CD4-positive, alpha-beta memory T cell (primary cell): ENCODE results near the gene LPCAT3. TPM values are rescaled to one million over a fixed set of nuclear protein-coding genes. Genes with fewer than 3 reads are reported as not detected.

Source experiments
- CTCF ChIA-PET: fragments of 350-600 bp; sonication (Branson Sonifier 250); formaldehyde crosslinking; loops from one replicate; lab custom pipeline; 2021; ENCODE audit warnings: inconsistent platforms; ENCODE audit not compliant: partially characterized antibody; lab: Charles Lee
- POLR2A ChIA-PET: fragments of 350-600 bp; sonication (Branson Sonifier 250); formaldehyde crosslinking; loops from one replicate; lab custom pipeline; 2021; ENCODE audit not compliant: partially characterized antibody; lab: Charles Lee
- DNase-seq, 5 donors: peaks; one replicate each; pipeline versions ENCODE4 v3.0.0 to v3.0.0-alpha.2; 2020 to 2022; ENCODE audit warnings: mixed read lengths in 1 of 5
- H3K27ac ChIP-seq: one replicate; pipeline ENCODE4 v1.7.0; 2013; ENCODE audit warnings: low read depth, low read length
- H3K27me3 ChIP-seq: 2 replicates; pipeline ENCODE4 v1.7.0; 2013; ENCODE audit warnings: mild to moderate bottlenecking, low read length, moderate library complexity; ENCODE audit not compliant: insufficient read depth
- H3K36me3 ChIP-seq: 2 replicates; pipeline ENCODE4 v1.7.0; 2013; ENCODE audit warnings: mild to moderate bottlenecking, low read length, moderate library complexity; ENCODE audit not compliant: insufficient read depth
- H3K4me1 ChIP-seq: 2 replicates; pipeline ENCODE4 v1.7.0; 2013; ENCODE audit warnings: mild to moderate bottlenecking, low read length, moderate library complexity; ENCODE audit not compliant: insufficient read depth
- H3K4me3 ChIP-seq, 2 donors: one replicate each; pipeline ENCODE4 v1.7.0; 2013; ENCODE audit warnings: low read length in 2 of 2, mild to moderate bottlenecking in 1 of 2
- H3K9me3 ChIP-seq, 2 donors: one replicate each; pipeline ENCODE4 v1.7.0; 2013; ENCODE audit warnings: low read length in 2 of 2, control low read depth in 1 of 2; ENCODE audit not compliant: control insufficient read depth in 1 of 2
- H3K27ac Mint-ChIP-seq, 7 donors: one replicate each; pipeline ENCODE4 v1.8.0; 2020 to 2021; ENCODE audit warnings: mixed read lengths in 7 of 7, mild to moderate bottlenecking in 6 of 7, inconsistent platforms in 3 of 7, moderate library complexity in 3 of 7
- H3K27me3 Mint-ChIP-seq, 2 donors: one replicate each; pipeline ENCODE4 v1.8.0; 2020 to 2021; ENCODE audit warnings: mixed read lengths in 2 of 2
- H3K36me3 Mint-ChIP-seq, 2 donors: one replicate each; pipeline ENCODE4 v1.8.0; 2020 to 2021; ENCODE audit warnings: mixed read lengths in 2 of 2, inconsistent platforms in 1 of 2, mild to moderate bottlenecking in 1 of 2
- H3K4me1 Mint-ChIP-seq, 4 donors: one replicate each; pipeline ENCODE4 v1.8.0; 2020 to 2021; ENCODE audit warnings: mixed read lengths in 4 of 4, mild to moderate bottlenecking in 1 of 4
- H3K4me3 Mint-ChIP-seq, 8 donors: one replicate each; pipeline ENCODE4 v1.8.0; 2020 to 2021; ENCODE audit warnings: mixed read lengths in 8 of 8, mild to moderate bottlenecking in 7 of 8, moderate library complexity in 6 of 8, inconsistent platforms in 3 of 8
- H3K9me3 Mint-ChIP-seq, 8 donors: one replicate each; pipeline ENCODE4 v1.8.0; 2020 to 2021; ENCODE audit warnings: mixed read lengths in 8 of 8, mild to moderate bottlenecking in 5 of 8, inconsistent platforms in 3 of 8, moderate library complexity in 1 of 8
- intact Hi-C: fragments of 100-400 bp; cut with micrococcal nuclease; formaldehyde crosslinking; loops from one replicate; pipeline ENCODE4 v1.15.1; 2023
- polyA plus RNA-seq, 2 donors: library from polyadenylated mRNA; unstranded; fragments of 300-500 nt; fragmentation: Illumina TruSeq; gene quantifications; one replicate each; pipeline ENCODE4 v1.2.3, GENCODE V29; 2021
- total RNA-seq, 2 experiments: library from RNA; stranded (reverse); gene quantifications; one replicate each; pipeline ENCODE4 v1.2.3, GENCODE V29; 2021

The LPCAT3 gene
- total and polyA plus RNA-seq, 4 experiments from 2014 or later = 18.3 to 33.8 (median 23.4) TPM

DNA sequence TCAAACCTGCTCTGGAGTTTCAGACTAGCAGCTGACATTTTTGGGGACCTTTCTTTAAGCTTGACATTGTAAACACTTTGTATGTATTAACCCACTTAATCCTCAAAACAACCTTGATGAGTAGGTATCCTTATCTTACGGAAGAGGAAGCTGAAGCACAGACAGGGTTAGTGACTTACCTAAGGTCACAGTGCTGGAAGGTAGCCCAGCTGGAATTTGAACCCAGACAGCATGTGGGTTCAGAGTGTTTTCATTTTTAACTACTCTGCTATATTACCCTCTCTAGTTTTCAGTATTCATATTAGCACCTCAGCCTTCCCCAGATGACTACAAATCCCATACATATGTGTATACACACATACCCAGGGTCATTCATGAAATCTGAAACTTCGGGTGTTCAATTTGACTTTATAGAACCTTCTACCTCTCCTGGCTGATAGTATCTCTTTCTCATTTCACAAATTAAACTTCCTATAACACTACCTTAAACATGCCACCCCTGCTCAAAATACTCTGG, 13.9 kb downstream of the LPCAT3 start:
- H3K9me3 Mint-ChIP-seq = no peaks in the 10 kb centered on the region
- H3K36me3 ChIP-seq = peaks cover 9% of the 10 kb centered on the region
- POLR2A ChIA-PET = no interaction called here
- H3K4me1 Mint-ChIP-seq = peaks cover 3 to 13% (median 8%) of the 10 kb centered on the region in 4 donors
- peak overlapping the region in 1 of 7 donors; percentile 43 for H3K27ac Mint-ChIP-seq
- H3K27ac ChIP-seq = no peak overlapping the region
- H3K9me3 ChIP-seq = no peaks in the 10 kb centered on the region
- intact Hi-C loops = no loop called here
- H3K36me3 Mint-ChIP-seq = peaks cover 10 to 29% of the 10 kb centered on the region in 2 donors
- no peak overlapping the region for H3K4me3 Mint-ChIP-seq
- H3K27me3 ChIP-seq = no peaks in the 10 kb centered on the region
- CTCF ChIA-PET = interaction anchor here (0.8 kb wide), 1 partner anchor 60 kb away, joined by 4 read pairs; no protein-coding TSS in a partner anchor
- H3K4me3 ChIP-seq = no peak overlapping the region
- peaks cover 9% of the 10 kb centered on the region for H3K4me1 ChIP-seq
- H3K27me3 Mint-ChIP-seq = no peaks in the 10 kb centered on the region
- DNase-seq = no peak

DNA sequence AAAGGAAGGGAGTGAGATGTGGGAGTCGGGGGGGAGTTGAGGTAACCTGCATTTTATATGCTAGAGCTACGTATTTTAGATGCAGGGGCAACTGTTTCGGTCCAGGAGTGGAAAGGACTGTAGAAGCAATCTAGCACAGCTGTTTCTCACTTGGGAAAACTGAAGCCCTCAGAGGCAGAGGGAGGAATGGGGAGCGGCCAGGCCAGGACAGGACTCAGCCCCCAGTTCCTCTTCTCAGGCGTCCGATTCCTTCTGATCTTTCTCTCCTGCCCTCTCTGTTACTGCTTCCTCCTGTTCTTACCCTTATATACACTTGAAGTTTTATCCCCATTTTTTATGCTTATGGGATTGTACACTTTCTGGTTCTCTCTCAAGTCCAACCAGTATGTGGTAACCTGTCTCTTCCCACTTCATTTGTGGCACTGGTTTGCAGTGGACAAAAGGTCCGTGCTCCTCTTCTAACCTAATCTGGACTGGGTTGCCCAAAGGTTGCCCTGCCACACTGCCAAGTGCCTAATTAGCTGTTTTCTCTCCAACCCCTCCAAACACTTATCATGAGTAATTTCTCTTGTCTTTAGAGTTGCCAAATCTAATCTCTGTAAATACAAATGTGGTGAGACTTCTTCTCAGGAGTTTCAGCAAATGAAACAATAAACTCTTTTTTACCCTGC, 16.2 kb downstream of the LPCAT3 start:
- CTCF ChIA-PET = no interaction called here

DNA sequence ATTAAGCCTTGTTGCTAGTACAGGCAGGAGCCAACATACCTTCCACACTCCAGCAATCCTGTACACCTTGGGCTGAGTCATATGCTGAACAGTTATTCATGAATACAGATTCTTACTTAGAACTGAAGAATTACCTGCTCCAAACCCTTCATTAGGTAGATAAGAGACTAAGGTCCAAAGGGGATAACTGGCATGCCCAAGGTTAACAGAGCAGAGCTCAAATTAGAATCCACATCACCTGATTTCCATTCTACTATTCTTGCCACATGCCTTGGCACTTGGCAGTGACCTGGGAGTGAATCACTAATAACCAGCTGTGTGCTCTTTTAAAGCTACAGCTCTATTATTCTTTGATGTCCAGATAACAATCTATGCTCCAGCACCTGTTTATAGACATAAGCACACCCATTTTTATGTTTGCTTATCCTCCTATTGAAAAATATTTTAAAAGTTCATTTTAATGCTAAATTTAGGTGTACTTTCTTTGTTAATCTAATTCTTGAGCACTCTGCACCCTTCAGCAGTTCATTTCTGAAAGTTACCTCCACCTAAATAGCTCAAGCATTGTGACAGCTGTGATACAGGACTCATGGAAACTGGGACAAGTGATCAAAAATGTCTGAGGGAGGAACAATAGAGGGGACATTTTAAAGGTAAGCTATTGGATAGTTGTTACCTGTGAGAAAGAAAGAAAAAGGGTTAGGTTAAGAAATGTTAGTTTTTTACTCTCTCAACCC, 19.4 kb downstream of the LPCAT3 start:
- intact Hi-C loops = no loop called here
- Histone ChIP-seq H3K4me3 (no peak overlapping the region), H3K36me3 (peaks cover 12% of the 10 kb centered on the region), H3K4me1 (peaks cover 4% of the 10 kb centered on the region), H3K27ac (no peak overlapping the region), H3K9me3 (no peaks in the 10 kb centered on the region), H3K27me3 (no peaks in the 10 kb centered on the region)
- no peak overlapping the region for H3K4me3 Mint-ChIP-seq
- DNase-seq = no peak
- ChIA-PET POLR2A (interaction anchor here (1.2 kb wide), 1 partner anchor 20 kb away, joined by 3 read pairs; the partner anchor contains the start of gene LPCAT3), CTCF (interaction anchor here (0.9 to 1.8 kb wide), 6 partner anchors 22 to 126 kb away, joined by 3 to 6 read pairs (median 3); partner anchors contain the start of gene SPSB2)
- no peaks in the 10 kb centered on the region for H3K9me3 Mint-ChIP-seq
- peaks cover 33 to 36% of the 10 kb centered on the region in 2 donors for H3K36me3 Mint-ChIP-seq
- H3K4me1 Mint-ChIP-seq = peaks cover 8 to 16% (median 11%) of the 10 kb centered on the region in 4 donors
- H3K27me3 Mint-ChIP-seq = no peaks in the 10 kb centered on the region
- peak overlapping the region in 1 of 7 donors; percentile 24 for H3K27ac Mint-ChIP-seq

More for the DNA sequence above, 16.2 kb downstream of the LPCAT3 start:
- Histone ChIP-seq H3K27me3 (no peaks in the 10 kb centered on the region), H3K4me3 (no peak overlapping the region), H3K27ac (no peak overlapping the region), H3K36me3 (peaks cover 20% of the 10 kb centered on the region), H3K9me3 (no peaks in the 10 kb centered on the region), H3K4me1 (peaks cover 4% of the 10 kb centered on the region)
- no peak for DNase-seq
- peaks cover 7 to 11% (median 10%) of the 10 kb centered on the region in 4 donors for H3K4me1 Mint-ChIP-seq
- H3K36me3 Mint-ChIP-seq = peaks cover 17 to 34% of the 10 kb centered on the region in 2 donors
- no peaks in the 10 kb centered on the region for H3K9me3 Mint-ChIP-seq
- no peaks in the 10 kb centered on the region for H3K27me3 Mint-ChIP-seq
- POLR2A ChIA-PET = no interaction called here
- peak overlapping the region in 3 of 7 donors; percentile 24 to 47 (median 41) for H3K27ac Mint-ChIP-seq
- intact Hi-C loops = no loop called here
- no peak overlapping the region for H3K4me3 Mint-ChIP-seq

DNA sequence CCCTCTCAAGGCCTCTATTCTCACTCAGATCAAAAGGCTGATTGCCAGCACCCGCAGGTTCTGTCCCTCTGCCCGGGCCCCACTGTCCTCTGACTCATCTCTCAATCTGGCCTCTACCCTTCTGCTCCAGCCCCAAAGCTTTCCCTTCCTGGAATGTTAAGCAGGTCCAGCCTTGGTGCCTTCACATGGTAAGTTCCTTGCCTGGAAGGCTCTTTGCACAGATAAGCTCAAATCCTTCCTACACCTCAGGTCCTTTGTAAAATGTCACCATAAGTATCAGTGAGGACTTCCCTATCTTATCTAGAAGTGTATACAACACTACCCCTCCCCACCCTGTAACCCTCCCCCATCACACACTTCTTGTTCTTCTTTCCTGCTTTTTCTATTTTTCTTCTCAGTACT, 22.2 kb downstream of the LPCAT3 start:
- no peaks in the 10 kb centered on the region for H3K27me3 ChIP-seq
- H3K4me3 ChIP-seq = no peak overlapping the region
- H3K4me1 ChIP-seq = peaks cover 4% of the 10 kb centered on the region
- ChIA-PET POLR2A (no interaction called here), CTCF (no interaction called here)
- Mint-ChIP-seq H3K36me3 (peaks cover 29 to 48% of the 10 kb centered on the region in 2 donors), H3K27me3 (no peaks in the 10 kb centered on the region), H3K4me3 (no peak overlapping the region), H3K4me1 (peaks cover 8 to 19% (median 10%) of the 10 kb centered on the region in 4 donors), H3K27ac (peak overlapping the region in 1 of 7 donors; percentile 14), H3K9me3 (no peaks in the 10 kb centered on the region)
- no peak for DNase-seq
- intact Hi-C loops = no loop called here
- H3K9me3 ChIP-seq = no peaks in the 10 kb centered on the region
- no peak overlapping the region for H3K27ac ChIP-seq
- peaks cover 12% of the 10 kb centered on the region for H3K36me3 ChIP-seq

DNA sequence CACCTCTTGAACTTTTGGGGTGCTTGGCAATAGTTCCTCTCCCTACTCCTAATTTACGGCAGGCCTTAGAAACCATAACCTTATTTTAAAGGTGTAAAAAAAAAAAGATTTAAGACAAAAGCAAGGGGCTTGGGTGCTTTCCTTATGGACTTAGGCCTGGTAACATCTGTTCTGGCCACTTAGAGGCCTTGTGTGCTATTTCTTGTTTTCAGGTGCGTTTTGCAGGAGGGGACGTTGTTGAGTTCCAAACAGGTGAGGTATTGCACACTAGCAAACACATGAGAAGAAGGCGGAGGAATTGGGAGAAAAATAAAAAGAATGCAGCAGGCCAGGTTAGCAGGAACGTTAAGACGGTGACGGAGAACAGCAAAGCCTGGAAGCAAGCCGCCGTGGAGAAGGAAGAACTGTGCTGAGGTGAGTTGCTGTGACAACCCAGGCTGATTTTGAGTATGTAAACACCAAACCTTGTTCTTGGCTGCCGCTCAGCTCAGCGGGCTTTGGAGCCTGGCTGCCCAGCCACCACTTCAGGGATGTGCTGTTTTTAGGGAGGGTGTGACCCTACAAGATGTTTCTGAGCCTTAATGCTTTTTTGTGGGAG, 30.2 kb downstream of the LPCAT3 start:
- no peak overlapping the region for H3K27ac ChIP-seq
- no peak overlapping the region for H3K4me3 Mint-ChIP-seq
- peak overlapping the region in 1 of 7 donors; percentile 6 for H3K27ac Mint-ChIP-seq
- H3K36me3 Mint-ChIP-seq = peaks cover 9 to 35% of the 10 kb centered on the region in 2 donors
- POLR2A ChIA-PET = no interaction called here
- no peaks in the 10 kb centered on the region for H3K27me3 ChIP-seq
- H3K9me3 ChIP-seq = no peaks in the 10 kb centered on the region
- peaks cover 11% of the 10 kb centered on the region for H3K36me3 ChIP-seq
- no peaks in the 10 kb centered on the region for H3K9me3 Mint-ChIP-seq
- intact Hi-C loops = no loop called here
- H3K4me3 ChIP-seq = no peak overlapping the region
- peaks cover 0 to 4% (median 1%) of the 10 kb centered on the region in 4 donors for H3K4me1 Mint-ChIP-seq
- CTCF ChIA-PET = no interaction called here
- H3K27me3 Mint-ChIP-seq = no peaks in the 10 kb centered on the region
- no peaks in the 10 kb centered on the region for H3K4me1 ChIP-seq
- no peak for DNase-seq

DNA sequence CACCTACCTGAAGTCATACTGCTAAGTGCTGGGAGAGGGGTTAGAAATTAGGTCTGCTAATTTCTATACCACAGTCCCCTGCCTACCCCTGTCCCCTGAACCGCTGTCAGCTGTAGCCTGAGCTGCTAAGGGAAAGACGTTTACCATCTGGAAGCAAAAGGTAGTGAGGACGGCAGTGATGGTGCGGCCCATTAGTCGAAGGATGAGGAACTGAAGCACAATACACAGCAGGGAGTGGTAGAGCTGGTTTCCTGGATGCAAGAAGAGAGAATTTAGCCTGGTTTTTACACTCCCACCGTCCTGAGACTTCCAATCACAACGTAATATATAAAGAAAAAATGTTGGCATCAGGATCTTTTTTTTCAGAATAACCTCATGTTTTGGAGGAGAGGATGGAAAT, 35.7 kb downstream of the LPCAT3 start:
- H3K9me3 Mint-ChIP-seq = no peaks in the 10 kb centered on the region
- no peak for DNase-seq
- Histone ChIP-seq H3K4me3 (no peak overlapping the region), H3K4me1 (no peaks in the 10 kb centered on the region), H3K27ac (no peak overlapping the region), H3K36me3 (peaks cover 13% of the 10 kb centered on the region), H3K27me3 (no peaks in the 10 kb centered on the region), H3K9me3 (no peaks in the 10 kb centered on the region)
- no peaks in the 10 kb centered on the region for H3K27me3 Mint-ChIP-seq
- POLR2A ChIA-PET = interaction anchor here (1.2 kb wide), 1 partner anchor 35 kb away, joined by 3 read pairs; the partner anchor contains the start of gene LPCAT3
- intact Hi-C loops = no loop called here
- peaks cover 23 to 61% of the 10 kb centered on the region in 2 donors for H3K36me3 Mint-ChIP-seq
- no peak overlapping the region for H3K4me3 Mint-ChIP-seq
- CTCF ChIA-PET = interaction anchor here (1.1 to 1.4 kb wide), 2 partner anchors 26 to 80 kb away, joined by 3 to 6 read pairs; no protein-coding TSS in a partner anchor
- peak overlapping the region in 2 of 7 donors; percentile 42 to 68 for H3K27ac Mint-ChIP-seq
- peaks cover 0 to 1% (median 0%) of the 10 kb centered on the region in 4 donors for H3K4me1 Mint-ChIP-seq
